IMR-90 (cell line): Measurements from ENCODE around the gene GPR82. TPM values are rescaled to one million over a fixed set of nuclear protein-coding genes. Genes with fewer than 3 reads are reported as not detected.

Experiments
- ATAC-seq: fragments of 200-7000 bp; cut with Tn5 transposase; 2 replicates; pipeline ENCODE4 v1.9.1; 2020; ENCODE audit warnings: low read depth, mild to moderate bottlenecking, moderate library complexity
- BruUV-seq: library from RNA; stranded (reverse); fragments of 400-500 nt; replicated peaks from 2 replicates; lab custom pipeline; 2021; lab: Mats Ljungman, UMichigan
- CTCF ChIA-PET: fragments of 300-600 bp; formaldehyde crosslinking; extraction: SDS; loops from one replicate; lab custom pipeline; 2021; ENCODE audit warnings: antibody characterized with exemption; lab: Yijun Ruan, JAX
- POLR2A ChIA-PET: fragments of 300-600 bp; sonication (Branson Sonifier 250); formaldehyde crosslinking; loops from one replicate; lab custom pipeline; 2022; ENCODE audit warnings: antibody characterized with exemption; ENCODE audit not compliant: unreplicated experiment; lab: Charles Lee
- DNase-seq: peaks from one replicate; pipeline ENCODE4 v3.0.0; 2013
- H2AFZ ChIP-seq: replicated peaks from 2 replicates; pipeline ENCODE3; 2013; ENCODE audit warnings: low read length, mild to moderate bottlenecking; ENCODE audit not compliant: poor library complexity
- H2AK5ac ChIP-seq: 2 replicates; pipeline ENCODE4 v1.6.1; 2013; ENCODE audit warnings: low read depth, low read length, inconsistent platforms
- H2AK9ac ChIP-seq: replicated peaks from 2 replicates; pipeline ENCODE3; 2013; ENCODE audit warnings: mild to moderate bottlenecking, low read depth, low read length, moderate library complexity; ENCODE audit not compliant: poor library complexity
- H2BK120ac ChIP-seq: 2 replicates; pipeline ENCODE4 v1.6.1; 2013; ENCODE audit warnings: low read depth, low read length, inconsistent platforms
- H2BK15ac ChIP-seq: 3 replicates; pipeline ENCODE4 v1.6.1; 2013; ENCODE audit warnings: low read depth, low read length, inconsistent platforms
- H2BK20ac ChIP-seq: 2 replicates; pipeline ENCODE4 v1.6.1; 2013; ENCODE audit warnings: low read depth, mild to moderate bottlenecking, inconsistent platforms, low read length, moderate library complexity
- H2BK5ac ChIP-seq: 2 replicates; pipeline ENCODE4 v1.6.1; 2013; ENCODE audit warnings: mild to moderate bottlenecking, low read depth, low read length, inconsistent platforms; ENCODE audit not compliant: poor library complexity, severe bottlenecking
- H3K14ac ChIP-seq: replicated peaks from 2 replicates; pipeline ENCODE4 v1.6.1; 2013; ENCODE audit warnings: low read depth, low read length, inconsistent platforms
- H3K18ac ChIP-seq: 2 replicates; pipeline ENCODE4 v1.6.1; 2013; ENCODE audit warnings: low read depth, low read length, control low read depth
- H3K23ac ChIP-seq: 2 replicates; pipeline ENCODE4 v1.6.1; 2013; ENCODE audit warnings: low read depth, low read length, inconsistent platforms
- H3K27ac ChIP-seq: 2 replicates; pipeline ENCODE4 v1.5.1; 2013; ENCODE audit warnings: mild to moderate bottlenecking, control low read depth, low read length; ENCODE audit not compliant: insufficient read depth
- H3K27me3 ChIP-seq: 2 replicates; pipeline ENCODE4 v1.6.1; 2013; ENCODE audit warnings: low read length; ENCODE audit not compliant: control insufficient read depth, insufficient read depth
- H3K36me3 ChIP-seq: 2 replicates; pipeline ENCODE4 v1.6.1; 2013; ENCODE audit warnings: low read length, mixed read lengths; ENCODE audit not compliant: control insufficient read depth, insufficient read depth
- H3K4ac ChIP-seq: 2 replicates; pipeline ENCODE4 v1.6.1; 2013; ENCODE audit warnings: low read depth, low read length, inconsistent platforms
- H3K4me1 ChIP-seq: 2 replicates; pipeline ENCODE4 v1.6.1; 2013; ENCODE audit warnings: low read length, mixed read lengths; ENCODE audit not compliant: control insufficient read depth, insufficient read depth
- H3K4me2 ChIP-seq: 2 replicates; pipeline ENCODE4 v1.6.1; 2013; ENCODE audit warnings: low read depth, mild to moderate bottlenecking, control low read depth, low read length, moderate library complexity
- H3K4me3 ChIP-seq: 2 replicates; pipeline ENCODE4 v1.5.1; 2013; ENCODE audit warnings: low read depth, mild to moderate bottlenecking, control low read depth, low read length, moderate library complexity; ENCODE audit not compliant: insufficient read depth
- H3K56ac ChIP-seq: 2 replicates; pipeline ENCODE4 v1.6.1; 2013; ENCODE audit warnings: low read length, inconsistent platforms; ENCODE audit not compliant: insufficient read depth; ENCODE audit errors: extremely low read depth
- H3K79me1 ChIP-seq, 2 experiments: 2 replicates each; pipeline ENCODE4 v1.6.1; 2013; ENCODE audit warnings: low read length in 2 of 2, inconsistent platforms in 1 of 2, low read depth in 1 of 2
- H3K9ac ChIP-seq: 2 replicates; pipeline ENCODE4 v1.6.1; 2013; ENCODE audit warnings: low read depth, low read length, control low read depth
- H3K9me1 ChIP-seq: 2 replicates; pipeline ENCODE4 v1.6.1; 2013; ENCODE audit warnings: low read length, inconsistent platforms; ENCODE audit not compliant: insufficient read depth
- H3K9me3 ChIP-seq: 2 replicates; pipeline ENCODE4 v1.6.1; 2013; ENCODE audit warnings: low read length; ENCODE audit not compliant: control insufficient read depth, insufficient read depth
- H4K20me1 ChIP-seq: 2 replicates; pipeline ENCODE4 v1.6.1; 2013; ENCODE audit warnings: low read length, inconsistent platforms; ENCODE audit not compliant: insufficient read depth
- H4K5ac ChIP-seq: 2 replicates; pipeline ENCODE4 v1.6.1; 2013; ENCODE audit warnings: mild to moderate bottlenecking, low read depth, low read length, control low read depth
- H4K8ac ChIP-seq, 2 experiments: 2 replicates each; pipeline ENCODE4 v1.6.1; 2013; ENCODE audit warnings: low read depth in 2 of 2, low read length in 2 of 2, control low read depth in 1 of 2, inconsistent platforms in 1 of 2
- H4K91ac ChIP-seq: 2 replicates; pipeline ENCODE4 v1.6.1; 2013; ENCODE audit warnings: low read depth, low read length, inconsistent platforms; ENCODE audit not compliant: insufficient read depth
- BHLHE40 ChIP-seq: fragments of 150-350 bp; IDR thresholded peaks from 2 replicates; pipeline ENCODE4 v1.6.1; 2016; ENCODE audit warnings: mild to moderate bottlenecking, low read depth, low read length
- CHD1 ChIP-seq: IDR thresholded peaks from 2 replicates; pipeline ENCODE4 v1.6.1; 2012; ENCODE audit warnings: low read depth, low read length, improper control_type of control experiment
- CTCF ChIP-seq: conservative IDR thresholded peaks from 2 replicates; pipeline ENCODE4 v1.5.1; 2012; ENCODE audit warnings: mild to moderate bottlenecking, low read depth, low read length, improper control_type of control experiment
- ELK1 ChIP-seq: fragments of 150-350 bp; IDR thresholded peaks from 2 replicates; pipeline ENCODE4 v1.6.1; 2016; ENCODE audit warnings: low read depth, mild to moderate bottlenecking, low read length, moderate library complexity, borderline replicate concordance
- FOS ChIP-seq: fragments of 150-350 bp; IDR thresholded peaks from 2 replicates; pipeline ENCODE4 v1.6.1; 2016; ENCODE audit warnings: low read depth, low read length
- MAZ ChIP-seq: IDR thresholded peaks from 2 replicates; pipeline ENCODE4 v1.6.1; 2012; ENCODE audit warnings: low read depth, mild to moderate bottlenecking, low read length, improper control_type of control experiment, moderate library complexity, borderline replicate concordance
- MXI1 ChIP-seq: IDR thresholded peaks from 2 replicates; pipeline ENCODE4 v1.6.1; 2012; ENCODE audit warnings: low read depth, mild to moderate bottlenecking, low read length, moderate library complexity, borderline replicate concordance
- NFE2L2 ChIP-seq: fragments of 150-350 bp; IDR thresholded peaks from 2 replicates; pipeline ENCODE4 v1.6.1; 2016; ENCODE audit warnings: low read depth, mild to moderate bottlenecking, low read length
- POLR2A ChIP-seq: IDR thresholded peaks from 2 replicates; pipeline ENCODE4 v1.6.1; 2012; ENCODE audit warnings: mild to moderate bottlenecking, low read depth, low read length
- RAD21 ChIP-seq: IDR thresholded peaks from 2 replicates; pipeline ENCODE4 v1.6.1; 2012; ENCODE audit warnings: low read length, improper control_type of control experiment
- RCOR1 ChIP-seq: IDR thresholded peaks from 2 replicates; pipeline ENCODE4 v1.6.1; 2012; ENCODE audit warnings: mild to moderate bottlenecking, low read length, improper control_type of control experiment; ENCODE audit not compliant: insufficient replicate concordance
- SMC3 ChIP-seq: fragments of 150-350 bp; IDR thresholded peaks from 2 replicates; pipeline ENCODE4 v1.6.1; 2016; ENCODE audit warnings: low read depth, mild to moderate bottlenecking, antibody characterized with exemption, low read length, moderate library complexity
- USF2 ChIP-seq: fragments of 150-350 bp; IDR thresholded peaks from 2 replicates; pipeline ENCODE4 v1.6.1; 2017; ENCODE audit warnings: mild to moderate bottlenecking, antibody characterized with exemption, low read length, low read depth
- WGBS, 2 experiments: methylation state at CpG; one replicate each; pipeline versions ENCODE4 v1.1.5 to v1.1.7; 2013; ENCODE audit warnings: missing lambda C conversion rate in 2 of 2; ENCODE audit not compliant: insufficient read length in 1 of 2; ENCODE audit errors: extremely low coverage in 2 of 2; 5-methylcytosine and 5-hydroxymethylcytosine counted together
- dilution Hi-C: fragments of 300-500 bp; cut with HindIII; formaldehyde crosslinking; loops from one replicate; pipeline ENCODE4 v1.14.3; 2018; ENCODE audit warnings: low sequenced_read_pairs; ENCODE audit not compliant: unreplicated experiment
- in situ Hi-C: fragments of 300-500 bp; cut with MboI; formaldehyde crosslinking; loops from 3 replicates; pipeline ENCODE4 v1.14.3; 2019; ENCODE audit warnings: low sequenced_read_pairs, inconsistent platforms, mixed read lengths
- intact Hi-C: fragments of 100-400 bp; cut with micrococcal nuclease; formaldehyde crosslinking; loops from 2 replicates; pipeline ENCODE4 v1.10.0; 2022
- polyA plus RNA-seq, 3 experiments: library from polyadenylated mRNA; depleted of rRNA; stranded (reverse); fragments of >200 nt; gene quantifications; 2 replicates each; pipeline ENCODE4 v1.2.3, GENCODE V29; 2012; ENCODE audit warnings: low replicate concordance in 1 of 3
- total RNA-seq: library from RNA; depleted of rRNA; stranded (reverse); fragments of >200 nt; gene quantifications from 2 replicates; pipeline ENCODE4 v1.2.3, GENCODE V29; 2012

Gene GPR82
- total and polyA plus RNA-seq, 2 of the 4 experiments (the other 2 are of a cell fraction), result not detected

- Histone ChIP-seq H3K27ac (no peak overlapping the region), H3K4me3 (no peak overlapping the region), H4K5ac (no peak overlapping the region), H2BK15ac (no peak overlapping the region), H3K9me1 (no peaks in the 10 kb centered on the region), H2AK5ac (no peak overlapping the region), H3K79me1 (no peaks in the 10 kb centered on the region), H3K18ac (no peak overlapping the region), H2AK9ac (no peak overlapping the region), H3K14ac (no peak overlapping the region), H3K56ac (no peak overlapping the region), H4K91ac (no peak overlapping the region), H2BK20ac (no peak overlapping the region), H3K4ac (no peak overlapping the region), H3K9me3 (peaks cover 3% of the 10 kb centered on the region; the same call in 1 of the 2 replicates), H4K20me1 (no peaks in the 10 kb centered on the region), H3K4me2 (no peak overlapping the region), H2AFZ (no peak overlapping the region), H3K36me3 (no peaks in the 10 kb centered on the region), H2BK120ac (no peak overlapping the region), H2BK5ac (no peak overlapping the region), H3K9ac (no peak overlapping the region), H3K27me3 (no peaks in the 10 kb centered on the region; the same call in 1 of the 2 replicates), H3K4me1 (peaks cover 1% of the 10 kb centered on the region; the same call in 1 of the 2 replicates), H3K23ac (no peak overlapping the region), H4K8ac (no peak overlapping the region)
- ATAC-seq, result peak; percentile 78
- WGBS, 2 experiments, result no CpG with 5 or more reads among the region's 3 CpGs
- BruUV-seq, result no TSS peak
- DNase-seq, result peak; percentile 61
- in situ Hi-C loops, result no loop called here
- POLR2A ChIA-PET, result no interaction called here
- CTCF ChIA-PET, result no interaction called here
- dilution Hi-C loops, result no loop called here
- intact Hi-C loops, result no loop called here
- TF ChIP-seq USF2 (no peak), FOS (no peak; the same call in 1 of the 2 replicates), MAZ (no peak), MXI1 (no peak), ELK1 (no peak), CTCF (no peak), POLR2A (no peak), RAD21 (no peak), CHD1 (no peak), BHLHE40 (no peak), RCOR1 (no peak), SMC3 (no peak), NFE2L2 (no peak)
Measured at GRCh38 chrX:41722816-41723618, 964 bp upstream of the GPR82 start.
